HL-60/S4 treated with phorbol 12-myristate 13-acetate at 8.2 ng/mL for 4 days and 3 days (cell line): ENCODE results near the gene KRT12.

Experiments used
- in situ Hi-C: fragments of 300-500 bp; cut with MboI; formaldehyde crosslinking; loops from 2 replicates; pipeline ENCODE4 v1.15.0; 2022; ENCODE audit warnings: low sequenced_read_pairs

The KRT12 gene

GRCh38 chr17:40866838-40867237 is at the start of gene KRT12:
TSS of gene KRT12 (minus strand) at chr17:40867223. CDS start at chr17:40867186, 37 bp downstream.
- in situ Hi-C loops, result no loop called here

GRCh38 chr17:40916366-40916765 is 49.3 kb upstream of the KRT12 start:
- in situ Hi-C loops, result loop anchor here (25.0 kb wide), 1 partner anchor 746 kb away; no protein-coding TSS in a partner anchor

GRCh38 chr17:40915721-40916256 is 48.8 kb upstream of the KRT12 start:
- in situ Hi-C loops, result loop anchor here (25.0 kb wide), 1 partner anchor 747 kb away; no protein-coding TSS in a partner anchor

GRCh38 chr17:40915199-40915661 is 48.2 kb upstream of the KRT12 start:
- in situ Hi-C loops, result loop anchor here (25.0 kb wide), 1 partner anchor 747 kb away; no protein-coding TSS in a partner anchor

GRCh38 chr17:40914075-40914855 is 47.2 kb upstream of the KRT12 start:
- in situ Hi-C loops, result loop anchor here (25.0 kb wide), 1 partner anchor 748 kb away; no protein-coding TSS in a partner anchor

GRCh38 chr17:40912486-40913210 is 45.6 kb upstream of the KRT12 start:
- in situ Hi-C loops, result loop anchor here (25.0 kb wide), 1 partner anchor 750 kb away; no protein-coding TSS in a partner anchor

- in situ Hi-C loops, result loop anchor here (25.0 kb wide), 1 partner anchor 752 kb away; no protein-coding TSS in a partner anchor
Observed at GRCh38 chr17:40910441-40910841, 43.4 kb upstream of the KRT12 start.

GRCh38 chr17:40909755-40910154 is 42.7 kb upstream of the KRT12 start:
- in situ Hi-C loops, result loop anchor here (10.0 to 25.0 kb wide), 2 partner anchors 415 to 753 kb away; no protein-coding TSS in a partner anchor

- in situ Hi-C loops, result loop anchor here (10.0 to 25.0 kb wide), 2 partner anchors 415 to 753 kb away; no protein-coding TSS in a partner anchor
Observed at GRCh38 chr17:40909351-40909750, 42.3 kb upstream of the KRT12 start.

GRCh38 chr17:40906613-40907012 is 39.6 kb upstream of the KRT12 start:
- in situ Hi-C loops, result loop anchor here (10.0 to 25.0 kb wide), 2 partner anchors 418 to 756 kb away; no protein-coding TSS in a partner anchor

GRCh38 chr17:40905370-40905769 is 38.3 kb upstream of the KRT12 start:
- in situ Hi-C loops, result loop anchor here (10.0 to 25.0 kb wide), 2 partner anchors 419 to 757 kb away; no protein-coding TSS in a partner anchor

GRCh38 chr17:40903129-40903847 is 36.3 kb upstream of the KRT12 start:
- in situ Hi-C loops, result loop anchor here (10.0 to 25.0 kb wide), 2 partner anchors 422 to 759 kb away; no protein-coding TSS in a partner anchor

- in situ Hi-C loops, result loop anchor here (10.0 to 25.0 kb wide), 2 partner anchors 422 to 760 kb away; no protein-coding TSS in a partner anchor
Observed at GRCh38 chr17:40902498-40902897, 35.5 kb upstream of the KRT12 start.

GRCh38 chr17:40901981-40902474 is 35.0 kb upstream of the KRT12 start:
- in situ Hi-C loops, result loop anchor here (10.0 to 25.0 kb wide), 2 partner anchors 423 to 760 kb away; no protein-coding TSS in a partner anchor

- in situ Hi-C loops, result loop anchor here (10.0 to 25.0 kb wide), 2 partner anchors 424 to 761 kb away; no protein-coding TSS in a partner anchor
Observed at GRCh38 chr17:40900809-40901356, 33.9 kb upstream of the KRT12 start.

GRCh38 chr17:40896916-40897455 is 30.0 kb upstream of the KRT12 start:
- in situ Hi-C loops, result no loop called here

GRCh38 chr17:40895106-40895730 is 28.2 kb upstream of the KRT12 start:
- in situ Hi-C loops, result no loop called here

GRCh38 chr17:40888196-40888720 is 21.2 kb upstream of the KRT12 start:
- in situ Hi-C loops, result no loop called here
